AG09319 (cell line): ENCODE measurements around the gene CFLAR.

Experiments used
- DNase-seq: peaks from one replicate; pipeline ENCODE4 v3.0.0-alpha.2; 2010; ENCODE audit warnings: low read depth; ENCODE audit errors: extremely low read depth
- CTCF ChIP-seq: IDR thresholded peaks from 2 replicates; pipeline ENCODE4 v1.5.1; 2011; ENCODE audit warnings: low read depth, mild to moderate bottlenecking, inconsistent platforms, low read length, moderate library complexity

Gene CFLAR

GRCh38 chr2:201197781-201198180 lies 81.8 kb downstream of the CFLAR start:
- TF ChIP-seq CTCF, result no peak

GRCh38 chr2:201199847-201200246 lies 83.9 kb downstream of the CFLAR start:
- TF ChIP-seq CTCF, result no peak
- DNase-seq, result no peak

More at GRCh38 chr2:201197781-201198180, 81.8 kb downstream of the CFLAR start:
- no peak for DNase-seq

GRCh38 chr2:201200345-201200744 lies 84.4 kb downstream of the CFLAR start:
- no peak for DNase-seq
- no peak for TF ChIP-seq CTCF

- no peak for DNase-seq
- no peak for TF ChIP-seq CTCF
These were observed 85.4 kb downstream of the CFLAR start for GRCh38 chr2:201201371-201201770.

GRCh38 chr2:201203916-201204654 lies 88.1 kb downstream of the CFLAR start:
- TF ChIP-seq CTCF, result no peak
- DNase-seq, result peak; percentile 67

- DNase-seq, result no peak
- TF ChIP-seq CTCF, result no peak
These were observed 88.9 kb downstream of the CFLAR start for GRCh38 chr2:201204655-201205514.

- TF ChIP-seq CTCF, result no peak
- DNase-seq, result no peak
These were observed 89.5 kb downstream of the CFLAR start for GRCh38 chr2:201205515-201205849.
